Inferior parietal cortex (tissue), 1 donor: ENCODE results near the gene MAP3K3.

Experiments used
- DNase-seq: peaks from one replicate; pipeline ENCODE4 v3.0.0-alpha.2; 2016; ENCODE audit errors: extremely low spot score

MAP3K3 gene

DNA sequence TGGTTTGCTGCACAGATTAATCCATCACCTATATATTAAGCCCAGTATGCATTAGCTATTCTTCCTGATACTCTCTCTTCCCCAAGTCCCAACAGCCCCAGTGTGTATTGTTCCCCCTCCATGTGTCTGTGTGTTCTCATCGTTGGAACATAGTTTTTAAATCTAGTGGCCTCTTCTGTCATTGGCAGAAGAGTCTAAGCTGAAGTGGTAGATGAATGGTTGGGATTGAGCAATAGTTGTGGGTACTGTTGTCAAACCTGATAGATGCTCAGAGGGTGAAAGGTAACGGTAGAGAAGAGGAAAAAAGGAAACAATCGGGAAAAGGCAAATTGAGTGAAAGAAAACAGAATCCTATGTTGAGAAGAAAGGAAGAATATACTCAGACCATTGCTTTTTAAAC, 29.9 kb downstream of the MAP3K3 start:
- DNase-seq: no peak

DNA sequence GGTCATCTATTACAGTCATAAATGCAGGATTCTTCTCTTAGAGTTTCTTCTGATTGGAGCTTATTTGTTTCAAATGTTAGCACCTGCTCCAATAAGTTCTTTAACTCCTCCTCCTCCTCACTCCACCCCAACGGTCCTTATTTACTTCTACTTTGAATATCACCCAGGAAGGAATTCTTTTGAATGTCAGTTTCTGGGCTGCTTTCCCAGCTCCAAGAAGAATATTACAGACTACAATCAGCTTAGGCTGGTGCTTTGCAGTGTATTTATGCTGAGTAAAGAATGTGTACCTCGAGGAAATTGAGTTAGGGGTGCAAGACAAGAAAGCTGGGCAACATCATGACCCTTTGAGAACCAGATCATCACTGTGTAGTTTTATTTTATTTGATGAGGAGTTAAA, 30.8 kb downstream of the MAP3K3 start:
- no peak for DNase-seq

DNA sequence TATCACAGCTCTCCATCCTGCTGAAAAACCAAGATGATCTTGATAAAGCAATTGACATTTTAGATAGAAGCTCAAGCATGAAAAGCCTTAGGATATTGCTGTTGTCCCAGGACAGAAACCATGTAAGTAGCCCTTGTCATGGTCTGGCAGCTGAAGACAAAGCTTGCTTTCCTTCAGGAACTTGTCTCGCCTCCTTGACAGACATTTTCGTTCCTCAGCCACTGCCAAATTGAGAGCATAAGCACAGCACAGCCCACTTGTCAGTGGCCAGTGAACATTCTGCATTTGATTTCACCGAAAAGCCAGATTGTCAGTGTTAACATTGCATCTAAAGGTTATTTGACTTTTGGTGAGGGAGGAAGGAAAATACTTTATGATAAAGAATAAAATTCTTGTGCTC, 35.6 kb downstream of the MAP3K3 start:
- DNase-seq: no peak

DNA sequence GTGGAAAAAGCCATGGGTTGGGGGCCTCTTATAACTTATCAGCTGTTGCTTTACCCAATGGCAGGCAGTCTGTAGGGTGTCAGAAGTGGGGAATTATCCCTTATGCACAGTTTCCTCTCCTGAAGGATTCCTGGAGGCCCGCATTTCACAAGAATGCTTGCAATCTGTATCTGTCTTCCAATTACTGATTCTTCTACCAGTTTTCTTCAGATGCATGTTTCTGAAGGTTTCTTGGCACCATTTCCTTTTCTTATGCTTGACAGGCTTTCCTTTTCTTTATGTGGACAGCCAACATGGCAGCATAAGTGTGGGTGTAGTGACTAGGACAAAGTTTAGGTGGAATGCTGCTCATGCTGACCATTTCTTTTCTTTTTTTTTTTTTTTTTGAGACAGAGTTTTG, 36.1 kb downstream of the MAP3K3 start:
- DNase-seq: no peak

- DNase-seq: no peak
These were observed 37.6 kb downstream of the MAP3K3 start for GRCh38 chr17:63659850-63660249.

DNA sequence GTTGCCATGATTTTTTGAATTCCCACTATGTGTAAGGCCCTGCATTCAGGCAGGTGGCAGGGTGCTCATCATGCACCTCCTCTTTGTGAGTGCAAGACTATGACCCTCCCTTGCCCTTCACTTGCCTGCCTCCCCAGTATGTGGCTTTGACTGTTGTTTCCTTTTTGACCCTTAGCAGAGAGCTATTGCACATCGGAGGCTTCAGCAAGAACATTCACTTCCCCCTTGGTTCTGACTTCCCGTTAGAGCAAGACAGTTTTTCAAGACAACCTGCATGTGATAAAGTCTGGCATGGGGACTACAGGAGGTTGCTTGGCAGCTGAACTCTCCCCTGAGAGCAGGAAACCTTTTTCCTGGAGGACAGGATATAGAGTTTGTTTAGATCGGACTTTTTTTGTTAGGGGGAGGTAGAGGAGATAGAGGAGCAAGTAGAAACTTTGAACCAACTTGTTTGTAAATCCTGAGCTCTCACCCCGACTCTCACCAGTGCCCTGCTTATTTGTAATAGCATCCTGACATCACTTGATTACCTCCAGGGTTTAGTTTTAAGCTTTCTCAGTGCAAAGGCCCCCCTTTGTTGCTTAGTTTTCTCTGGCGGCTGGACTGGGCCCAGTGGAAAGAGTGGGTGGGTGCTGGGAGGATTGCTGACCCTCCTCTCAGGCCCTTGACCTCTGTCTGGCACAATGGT, 43.5 kb downstream of the MAP3K3 start:
- DNase-seq: no peak

GRCh38 chr17:63672856-63673255, 50.6 kb downstream of the MAP3K3 start:
- DNase-seq: no peak

DNA sequence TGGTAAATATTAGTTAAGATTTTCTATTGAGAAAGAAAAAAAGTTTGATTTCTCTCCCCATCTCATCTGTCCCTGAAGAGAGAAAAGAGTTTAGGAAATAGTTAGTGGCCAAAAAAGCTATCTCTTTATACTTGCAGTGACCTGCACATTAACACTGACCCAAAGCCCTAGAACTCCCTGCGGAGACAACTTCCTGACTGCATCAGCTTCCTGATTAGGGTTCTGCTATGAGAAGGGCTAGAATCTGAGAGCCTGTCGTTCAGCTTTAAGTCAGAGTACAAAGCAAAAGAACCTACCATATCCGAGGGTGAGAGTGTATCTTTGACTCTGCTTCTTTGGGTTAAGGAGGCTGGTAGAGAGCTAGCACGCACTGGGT, 53.0 kb downstream of the MAP3K3 start:
- DNase-seq: no peak

DNA sequence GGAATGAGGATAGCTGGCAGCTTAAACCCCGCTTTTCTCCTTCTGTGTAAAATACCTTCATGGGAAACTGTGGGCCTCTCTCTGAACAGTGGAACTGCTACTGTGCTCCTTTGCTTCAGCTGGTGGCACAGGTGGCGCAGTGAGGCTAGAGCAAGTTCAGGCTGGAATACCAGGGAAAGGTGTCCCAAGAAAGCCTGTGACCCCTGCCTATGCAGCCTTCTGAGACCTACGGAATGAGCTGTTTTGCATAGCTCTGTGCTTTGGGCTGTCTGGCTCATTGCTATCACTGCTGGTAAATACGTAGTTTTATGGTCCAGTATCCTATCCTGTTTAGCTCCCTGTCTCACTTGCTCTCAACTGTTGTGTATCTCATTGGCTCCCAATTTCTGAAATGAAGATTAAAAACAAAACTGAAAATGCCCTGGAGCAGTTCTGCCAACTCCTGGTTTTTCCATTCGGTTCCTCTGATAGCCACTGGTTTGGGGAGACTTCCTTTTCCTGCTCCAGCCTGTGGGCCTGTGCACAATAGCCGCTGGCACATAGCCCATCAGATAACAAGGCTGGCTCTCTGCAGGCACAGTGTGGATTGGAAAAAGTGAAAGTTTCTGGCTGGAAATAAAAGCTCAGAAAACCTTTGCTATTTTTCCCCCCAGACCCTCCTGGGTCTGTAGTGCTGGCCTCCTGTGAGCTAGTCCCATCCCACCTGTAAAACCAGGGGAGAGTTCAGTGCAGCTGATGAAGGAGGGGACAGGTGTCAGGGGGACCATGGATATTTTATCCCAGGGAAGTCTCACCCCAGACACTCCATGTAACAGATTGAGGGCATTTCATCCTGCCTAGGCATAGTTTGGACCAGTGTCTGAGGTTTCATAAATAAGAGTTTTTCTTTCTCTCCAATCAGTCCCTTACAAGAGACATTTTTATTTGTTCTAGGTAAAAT, 53.7 kb downstream of the MAP3K3 start:
- peak; percentile 60 for DNase-seq

GRCh38 chr17:63676584-63676983, 54.4 kb downstream of the MAP3K3 start:
- no peak for DNase-seq

- DNase-seq: no peak
These were observed 57.0 kb downstream of the MAP3K3 start for GRCh38 chr17:63679214-63679613.

- no peak for DNase-seq
These were observed 58.5 kb downstream of the MAP3K3 start for GRCh38 chr17:63680700-63681099.

GRCh38 chr17:63681530-63681929, 59.3 kb downstream of the MAP3K3 start:
- no peak for DNase-seq

DNA sequence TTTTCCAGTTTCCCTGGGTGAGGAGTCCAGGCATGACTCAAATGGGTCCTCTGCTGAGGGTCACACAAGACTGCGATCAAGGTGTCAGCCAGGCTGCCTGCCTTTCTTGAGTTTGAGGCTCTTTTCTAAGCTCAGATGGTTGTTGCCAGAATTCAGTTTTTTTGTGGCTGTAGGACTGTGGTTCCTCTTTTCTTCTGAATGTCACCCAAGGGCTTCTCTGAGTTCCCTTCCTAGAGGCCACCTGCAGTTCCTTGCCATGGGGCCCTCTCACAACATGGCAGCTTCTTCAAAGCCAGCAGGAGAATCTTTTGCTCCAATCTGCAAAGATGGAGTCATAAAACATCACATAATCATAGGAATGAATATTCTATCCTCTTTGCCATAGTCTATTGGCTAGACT, 60.2 kb downstream of the MAP3K3 start:
- DNase-seq: no peak

DNA sequence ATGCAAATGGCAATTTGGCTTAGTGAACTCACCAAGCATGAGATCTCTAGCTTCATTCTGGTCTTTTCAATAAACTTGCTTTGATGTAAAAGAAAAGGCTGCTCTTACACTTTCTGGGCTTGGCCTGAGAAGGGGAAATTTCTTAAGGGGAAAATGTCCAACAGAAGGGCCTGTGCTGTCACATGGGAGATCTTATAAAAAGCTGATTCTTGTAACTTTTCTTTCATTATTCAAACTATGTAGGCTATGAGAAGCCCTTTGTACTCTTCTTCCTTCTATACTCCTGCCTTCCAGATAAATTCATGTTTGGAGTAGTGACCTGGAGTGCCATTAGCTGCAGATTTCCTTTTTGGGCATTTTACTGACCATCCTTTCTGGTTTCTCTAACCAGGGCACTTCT, 60.8 kb downstream of the MAP3K3 start:
- no peak for DNase-seq

GRCh38 chr17:63685041-63685440, 62.8 kb downstream of the MAP3K3 start:
- peak; percentile 72 for DNase-seq

- no peak for DNase-seq
These were observed 63.4 kb downstream of the MAP3K3 start for GRCh38 chr17:63685578-63685977.

DNA sequence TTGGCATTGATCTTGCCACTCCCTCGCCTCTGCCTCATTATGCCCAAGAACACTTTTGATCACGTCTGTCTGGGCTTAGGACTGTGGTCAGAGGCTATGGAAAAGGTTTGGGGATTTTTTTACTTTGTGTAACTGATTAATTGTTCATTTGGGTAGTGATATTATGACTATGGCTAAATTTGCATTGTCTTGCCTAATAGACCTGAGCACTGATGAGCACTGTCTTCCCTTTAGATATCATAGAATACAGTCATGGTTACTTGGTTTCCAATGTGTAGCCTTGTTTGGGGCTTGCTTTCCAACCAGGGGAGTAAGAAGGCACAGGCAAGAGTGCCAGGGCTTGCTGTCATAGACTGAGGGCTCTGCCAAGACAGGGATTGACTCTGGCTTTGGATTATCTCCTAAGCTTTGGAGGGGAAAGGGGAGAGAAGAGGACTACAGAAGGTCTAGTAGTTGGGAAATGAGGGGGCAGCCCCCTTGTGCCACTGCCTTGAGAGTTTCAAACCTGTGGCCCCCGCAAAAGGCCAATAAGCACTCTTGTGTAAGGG, 64.0 kb downstream of the MAP3K3 start:
- DNase-seq: no peak

DNA sequence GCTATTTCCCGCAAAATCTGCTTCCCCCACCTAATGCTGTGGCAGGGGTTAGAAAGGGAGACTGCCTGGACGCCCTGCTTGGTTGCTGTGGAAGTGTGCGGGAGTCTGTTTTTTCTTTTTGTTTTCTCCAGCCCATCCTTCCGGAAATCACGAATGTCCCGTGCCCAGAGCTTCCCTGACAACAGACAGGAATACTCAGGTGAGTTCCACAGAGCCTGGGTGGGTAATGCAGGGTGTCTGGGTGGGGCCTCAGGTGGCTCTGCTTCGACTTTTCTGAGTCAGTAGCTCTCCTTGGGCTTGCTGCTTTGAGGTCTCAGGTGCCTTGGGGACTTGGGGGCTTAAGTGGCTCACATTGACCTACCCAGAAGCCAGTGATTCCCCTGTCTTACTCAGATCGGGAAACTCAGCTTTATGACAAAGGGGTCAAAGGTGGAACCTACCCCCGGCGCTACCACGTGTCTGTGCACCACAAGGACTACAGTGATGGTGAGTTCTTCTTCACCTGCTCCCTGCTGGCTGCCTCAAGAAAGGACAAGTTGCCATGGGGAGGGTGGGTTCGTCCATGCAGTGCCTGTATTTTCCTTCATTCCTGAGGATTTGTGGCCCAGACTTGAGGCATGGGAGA, 66.3 kb downstream of the MAP3K3 start:
- DNase-seq: no peak

- no peak for DNase-seq
These were observed 67.3 kb downstream of the MAP3K3 start for GRCh38 chr17:63689479-63689878.

DNA sequence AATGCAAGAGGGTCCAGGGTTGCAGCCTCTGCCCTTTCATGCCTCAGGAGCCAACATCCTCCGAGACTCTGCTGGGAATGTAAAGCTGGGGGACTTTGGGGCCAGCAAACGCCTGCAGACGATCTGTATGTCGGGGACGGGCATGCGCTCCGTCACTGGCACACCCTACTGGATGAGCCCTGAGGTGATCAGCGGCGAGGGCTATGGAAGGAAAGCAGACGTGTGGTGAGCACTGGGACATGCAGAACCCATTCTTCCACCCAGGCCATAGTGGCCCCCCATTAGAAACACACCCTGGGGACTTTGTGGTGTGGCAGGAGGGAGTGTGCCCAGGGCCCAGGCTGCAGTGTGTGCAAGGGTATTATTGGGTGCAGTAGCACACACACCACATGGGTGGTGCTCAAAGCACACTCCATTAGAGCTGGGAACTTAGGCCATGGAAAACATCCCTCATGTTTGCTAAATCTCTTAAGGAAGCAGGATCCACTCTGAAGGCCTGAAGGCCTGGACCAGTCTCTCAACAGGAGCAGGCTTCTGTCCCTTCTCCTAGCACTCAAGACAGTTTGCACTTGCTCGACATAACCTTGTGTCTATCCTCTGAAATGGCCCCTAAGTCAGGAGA, 70.1 kb downstream of the MAP3K3 start:
- no peak for DNase-seq
